GM18951 (cell line): ENCODE measurements around the gene BHLHA15.

Experiments used
- POLR2A ChIP-seq: IDR thresholded peaks from 4 replicates; pipeline ENCODE4 v1.6.1; 2011; ENCODE audit warnings: mild to moderate bottlenecking; ENCODE audit not compliant: insufficient read length, insufficient read depth; ENCODE audit errors: extremely low read depth
- in situ Hi-C: fragments of 300-500 bp; cut with MboI; formaldehyde crosslinking; loops from one replicate; pipeline ENCODE4 v1.12.0; 2022; ENCODE audit warnings: low sequenced_read_pairs, mixed read lengths, inconsistent platforms; ENCODE audit not compliant: unreplicated experiment

Gene BHLHA15

DNA sequence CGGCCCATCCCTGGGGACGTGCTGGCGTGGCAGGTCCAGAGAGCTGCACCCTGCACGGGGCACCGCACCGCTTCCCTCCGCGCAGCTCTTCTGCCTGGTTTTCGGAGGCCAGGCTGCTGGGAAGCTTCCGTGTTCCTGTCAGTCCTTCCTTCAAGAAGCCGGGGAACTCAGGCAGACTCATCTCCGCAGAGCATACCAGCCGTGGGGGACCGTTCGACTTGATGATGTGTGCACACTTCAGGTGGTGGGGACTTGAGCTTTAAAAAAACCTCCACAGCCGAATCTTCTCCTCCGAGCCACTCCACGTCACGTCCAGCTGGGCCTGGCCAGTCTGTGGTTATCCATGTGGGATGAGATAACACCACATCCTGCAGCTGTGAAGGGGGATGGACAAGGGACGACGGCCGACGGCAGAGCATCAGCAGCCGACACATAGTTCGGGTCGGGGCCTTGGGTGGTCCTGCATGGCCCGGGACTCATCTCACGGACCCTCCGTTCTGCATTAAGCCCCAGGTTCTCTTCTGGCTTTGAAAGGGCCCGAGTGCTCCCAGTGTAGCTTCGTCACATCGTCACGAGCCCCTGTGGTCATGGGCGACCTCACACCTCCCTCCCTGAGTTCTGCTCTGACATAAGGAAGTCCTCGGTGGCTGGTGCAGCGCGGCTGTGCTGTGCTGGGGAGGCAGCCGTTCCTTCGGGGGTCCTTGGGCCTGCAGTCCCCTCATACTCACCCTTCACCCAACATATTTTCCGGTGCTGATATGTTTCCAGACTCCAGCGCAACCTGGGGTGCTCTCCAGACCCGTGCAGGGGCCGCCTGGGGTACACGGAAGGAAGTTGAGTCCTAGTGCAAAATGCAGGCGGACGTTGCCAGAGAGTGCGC is 4.5 kb upstream of the BHLHA15 start:
- TF ChIP-seq POLR2A = no peak
- in situ Hi-C loops = no loop called here

DNA sequence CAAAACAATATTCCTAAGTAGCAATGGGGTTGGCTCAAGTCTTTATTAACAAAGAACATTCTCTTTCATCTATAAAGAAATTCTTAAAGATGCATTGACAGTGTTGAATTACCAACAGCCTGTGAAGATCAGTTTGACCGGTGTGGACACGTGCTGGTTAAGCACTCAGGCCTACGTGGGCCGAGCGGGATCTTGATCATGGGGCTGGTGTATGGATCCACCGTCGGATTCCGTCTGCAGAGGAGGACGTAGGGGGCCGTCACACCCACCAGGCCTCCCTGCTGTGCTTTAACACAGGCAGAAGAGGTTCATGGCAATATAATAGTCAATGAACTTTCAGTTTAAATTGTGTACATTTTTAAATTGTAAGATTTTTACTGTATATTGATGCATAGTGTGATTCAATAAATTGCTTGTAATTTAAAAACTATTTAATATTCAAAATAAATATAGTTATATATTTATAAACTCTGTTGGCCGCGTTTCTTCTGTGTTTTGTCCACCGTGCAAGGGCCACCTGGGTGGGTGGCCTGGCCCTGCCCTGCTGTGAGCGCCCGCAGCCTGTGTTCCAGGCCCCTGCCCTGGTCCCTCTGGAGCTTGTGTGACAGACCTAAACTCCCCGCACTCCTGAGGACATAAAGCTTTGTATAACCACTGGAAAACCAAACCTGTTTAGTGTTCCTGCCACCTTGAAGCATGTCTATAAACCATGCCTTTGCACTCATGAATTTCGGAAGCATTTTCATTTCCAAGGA is 1.9 kb upstream of the BHLHA15 start:
- in situ Hi-C loops = no loop called here
- no peak for TF ChIP-seq POLR2A

DNA sequence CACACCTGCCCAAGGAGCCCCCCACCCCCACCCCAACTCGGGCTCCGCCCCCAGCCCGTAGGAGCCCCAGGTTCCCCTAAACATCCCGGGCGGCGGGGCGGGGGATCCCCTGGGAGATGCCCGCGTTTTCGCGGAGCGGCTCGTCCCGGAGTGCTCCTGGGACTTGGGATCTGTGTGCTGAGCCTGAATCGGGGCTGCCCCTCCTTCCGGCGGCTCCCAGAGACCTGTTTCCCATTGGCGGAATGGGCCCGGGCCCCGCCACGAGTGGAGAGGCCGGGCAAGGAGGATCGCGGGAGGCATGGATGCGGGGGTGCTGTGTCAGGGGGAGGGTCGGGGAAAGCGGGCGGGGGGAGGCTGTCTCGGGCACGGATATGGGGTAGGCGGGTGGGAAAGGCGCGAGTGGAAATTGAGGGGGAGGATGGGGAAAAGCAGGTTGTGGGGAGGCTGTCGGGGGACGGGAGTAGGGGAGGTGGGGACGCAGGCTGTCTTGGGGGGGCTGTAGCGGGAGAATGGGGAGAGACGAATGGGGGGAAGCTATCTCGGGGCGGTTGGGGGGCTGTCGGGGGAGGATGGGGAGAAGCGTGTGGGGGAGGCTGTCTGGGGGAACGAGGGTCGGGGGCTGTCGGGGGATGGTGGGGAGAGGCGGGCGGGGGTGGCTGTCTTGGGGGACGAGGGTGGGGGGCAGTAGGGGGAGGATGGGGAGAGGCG is 572 bp upstream of the BHLHA15 start:
- TF ChIP-seq POLR2A = no peak
- in situ Hi-C loops = no loop called here

DNA sequence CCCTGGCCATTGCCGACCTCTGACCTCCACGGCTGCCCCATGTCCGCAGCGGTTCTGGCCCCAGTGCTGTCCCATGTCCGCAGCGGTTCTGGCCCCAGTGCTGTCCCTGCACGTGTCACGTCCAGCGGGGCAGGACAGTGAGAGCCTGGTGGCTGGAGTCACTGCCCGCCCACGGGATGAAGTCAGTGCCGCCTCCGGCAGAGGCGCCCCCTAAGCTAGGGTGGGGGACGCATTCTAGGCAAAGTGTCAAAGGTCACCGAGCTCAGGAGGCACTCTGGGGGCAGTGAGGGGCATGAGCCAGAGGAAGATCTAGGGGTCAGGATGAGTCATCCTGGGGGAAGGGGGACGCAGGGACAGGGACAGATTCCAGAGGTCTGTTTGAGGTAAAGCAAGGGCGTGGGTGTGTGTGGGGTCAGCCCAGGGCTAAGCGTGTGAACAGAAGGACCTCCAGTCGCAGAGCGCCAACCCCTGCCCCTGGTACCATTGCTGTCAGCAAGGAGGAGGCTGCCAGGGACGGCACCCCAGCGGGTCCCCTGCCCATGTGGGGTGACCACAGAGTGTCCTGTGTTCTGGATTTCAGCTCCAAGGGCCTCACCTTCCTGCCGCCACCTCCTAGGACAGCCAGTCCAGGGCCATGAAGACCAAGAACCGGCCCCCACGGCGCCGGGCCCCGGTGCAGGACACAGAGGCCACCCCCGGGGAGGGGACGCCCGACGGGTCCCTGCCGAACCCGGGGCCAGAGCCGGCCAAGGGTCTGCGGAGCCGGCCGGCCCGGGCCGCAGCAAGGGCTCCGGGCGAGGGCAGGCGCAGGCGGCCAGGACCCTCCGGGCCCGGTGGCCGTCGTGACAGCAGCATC is 665 bp downstream of the BHLHA15 start:
- in situ Hi-C loops = no loop called here
- no peak for TF ChIP-seq POLR2A

DNA sequence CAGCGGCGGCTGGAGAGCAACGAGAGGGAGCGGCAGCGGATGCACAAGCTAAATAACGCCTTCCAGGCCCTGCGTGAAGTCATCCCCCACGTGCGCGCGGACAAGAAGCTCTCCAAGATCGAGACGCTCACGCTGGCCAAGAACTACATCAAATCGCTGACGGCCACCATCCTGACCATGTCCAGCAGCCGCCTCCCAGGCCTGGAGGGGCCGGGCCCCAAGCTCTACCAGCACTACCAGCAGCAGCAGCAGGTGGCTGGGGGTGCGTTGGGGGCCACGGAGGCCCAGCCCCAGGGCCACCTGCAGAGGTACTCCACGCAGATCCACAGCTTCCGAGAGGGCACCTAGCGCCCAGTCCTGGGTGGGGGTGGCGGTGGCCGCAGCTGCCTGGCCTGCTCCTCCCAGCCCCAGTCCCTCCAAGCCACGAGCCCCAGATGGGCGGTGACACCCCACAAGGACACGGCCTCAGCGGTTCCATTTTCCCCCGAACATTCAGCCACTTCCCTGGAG is 1.3 kb downstream of the BHLHA15 start:
- TF ChIP-seq POLR2A = no peak
- in situ Hi-C loops = no loop called here

DNA sequence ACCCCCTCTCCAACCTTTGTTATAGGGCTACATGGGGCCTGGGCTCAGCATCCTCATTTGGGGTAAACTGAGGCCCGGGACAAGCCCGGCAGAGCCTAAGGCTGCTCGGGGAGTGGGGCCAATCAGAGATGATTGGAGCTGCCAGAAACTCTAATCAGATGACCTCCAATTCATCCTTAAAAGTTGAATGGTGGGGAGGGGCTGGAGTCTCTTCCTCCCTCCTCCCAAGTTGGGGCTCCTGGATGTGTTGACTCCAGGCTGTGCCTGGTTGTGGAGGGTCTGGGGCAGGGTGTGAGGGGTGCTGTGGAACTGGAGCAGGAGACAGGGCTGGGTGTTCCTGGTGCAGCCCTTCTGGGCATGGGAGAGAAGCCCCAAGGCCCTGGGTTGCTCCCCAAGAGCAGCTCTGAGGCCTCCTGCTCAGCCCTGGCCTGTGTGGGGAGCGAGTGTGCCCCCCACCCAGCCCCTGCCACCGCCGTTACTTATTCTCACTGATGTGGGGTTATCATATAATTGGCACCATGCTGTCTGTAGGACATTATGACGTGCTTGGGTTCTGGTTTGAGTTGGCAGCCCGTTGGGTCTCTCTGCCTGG is 2.2 kb downstream of the BHLHA15 start:
- no peak for TF ChIP-seq POLR2A
- in situ Hi-C loops = no loop called here

DNA sequence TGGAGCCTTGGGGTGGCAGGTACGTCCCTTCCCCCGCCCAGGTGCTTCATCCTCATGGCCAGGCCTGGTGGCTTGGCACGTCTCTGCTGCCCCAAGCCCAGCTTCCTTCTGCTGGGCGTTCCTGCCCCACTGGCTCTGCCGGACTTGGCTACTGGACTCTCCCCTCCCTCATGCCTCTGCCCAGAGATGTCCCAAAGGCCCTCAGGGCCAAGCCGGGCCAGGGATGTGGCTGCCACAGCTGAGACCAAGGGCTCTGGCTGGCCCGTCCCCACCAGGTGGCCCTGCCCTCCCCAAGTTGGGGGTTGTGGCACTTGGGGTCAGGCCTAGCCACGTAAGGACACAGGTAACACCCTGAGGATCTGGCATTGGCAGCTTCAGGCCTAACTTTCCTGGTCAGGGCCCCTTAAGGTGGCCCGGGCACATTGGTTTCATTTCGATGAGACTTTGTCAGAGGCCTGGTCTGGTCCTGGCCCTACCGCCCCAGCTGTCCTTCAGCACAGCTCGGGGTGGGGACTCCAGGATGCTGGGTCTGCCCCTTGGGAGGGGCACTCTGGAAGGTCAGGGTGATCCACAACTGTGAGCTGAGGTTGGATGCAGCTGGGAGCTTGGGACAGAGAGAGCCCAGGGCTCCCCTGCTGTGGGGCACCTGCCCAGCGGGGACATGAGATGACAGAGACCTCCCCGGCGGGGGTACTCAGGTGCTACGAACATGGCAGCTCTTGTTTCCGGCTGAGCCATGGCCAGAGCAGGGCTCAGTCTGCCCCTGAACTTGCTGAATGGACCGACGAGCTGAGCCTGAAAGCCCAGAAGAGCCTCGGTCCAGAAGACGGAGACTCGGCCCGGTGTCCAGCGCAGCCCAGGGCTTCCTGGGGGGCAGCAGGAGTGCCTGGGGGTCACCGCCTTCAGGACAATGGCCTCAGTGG is 2.9 kb downstream of the BHLHA15 start:
- in situ Hi-C loops = no loop called here
- TF ChIP-seq POLR2A = no peak

DNA sequence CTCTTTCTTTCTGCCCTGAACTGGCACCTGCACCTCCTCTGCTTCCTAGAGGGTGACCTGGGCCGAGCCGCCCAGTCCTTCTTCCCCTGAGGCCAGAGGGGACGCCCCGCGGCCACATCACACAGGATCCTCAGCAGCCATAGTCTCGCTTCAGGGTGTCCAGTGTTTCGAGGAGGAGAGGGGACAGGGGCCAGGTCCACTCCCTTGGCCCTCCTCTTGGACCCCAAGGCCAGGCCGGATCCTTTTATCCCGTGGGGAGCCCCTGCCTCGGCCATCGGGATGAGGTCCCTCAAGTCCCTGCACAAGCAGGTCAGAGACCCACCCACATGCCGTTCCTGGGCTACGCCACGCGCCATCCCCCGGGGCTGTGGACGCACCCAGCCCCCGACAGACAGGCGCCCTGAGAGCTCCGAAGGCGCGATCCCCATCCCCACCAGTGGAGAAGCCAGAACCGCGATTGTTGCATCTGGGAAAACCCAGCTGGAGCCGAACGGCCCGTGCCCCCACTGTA is 3.6 kb downstream of the BHLHA15 start:
- TF ChIP-seq POLR2A = no peak
- in situ Hi-C loops = no loop called here

DNA sequence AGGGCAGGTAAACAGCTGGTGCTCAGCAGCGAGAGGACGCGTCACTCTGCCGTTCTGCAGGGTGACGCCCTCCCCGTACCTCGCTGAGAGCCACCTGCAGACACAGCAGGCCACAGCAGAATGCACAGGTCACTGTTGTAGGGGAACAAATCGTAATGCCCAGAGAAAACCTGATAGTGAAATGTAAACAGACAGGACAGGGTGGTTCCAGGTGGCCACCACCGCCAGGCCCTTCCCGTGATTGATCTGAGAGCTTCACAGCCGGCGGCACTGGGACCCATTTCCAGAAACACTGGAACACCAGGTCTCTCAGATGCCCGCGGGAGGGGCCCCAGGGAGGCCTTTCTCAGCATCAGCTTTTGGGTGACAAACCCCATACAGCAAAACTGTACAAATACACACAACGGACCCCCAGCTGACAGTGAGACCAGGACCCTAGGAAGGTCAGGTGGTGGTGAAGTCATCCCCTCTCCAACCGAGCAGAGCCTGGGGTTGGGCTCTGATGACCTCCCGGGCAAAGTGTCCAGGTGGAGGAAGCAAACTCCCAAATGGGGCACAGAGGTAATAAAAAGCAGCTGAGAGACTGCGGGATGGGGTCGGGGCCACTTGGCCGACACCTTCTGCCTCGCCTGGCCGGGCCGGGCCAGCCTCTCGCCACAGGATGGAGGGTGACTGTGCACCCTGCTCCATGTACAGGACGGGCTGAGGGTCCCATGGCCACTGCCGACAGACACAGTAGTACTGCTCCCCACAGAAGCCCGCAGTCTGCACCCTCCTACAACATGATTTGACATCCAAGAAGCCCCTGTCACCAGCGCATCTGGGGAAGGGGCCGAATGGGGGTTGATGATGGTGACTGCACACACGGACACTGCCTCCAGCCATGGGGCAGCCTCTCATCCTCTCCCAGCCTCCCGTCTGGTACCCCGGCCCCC is 4.6 kb downstream of the BHLHA15 start:
- in situ Hi-C loops = no loop called here
- no peak for TF ChIP-seq POLR2A
